GM19324 (cell line): ENCODE measurements around the gene DACH1.
"Not testable (repeated sequence)": the region's sequence is repeated elsewhere in the genome, so short reads cannot be mapped to it uniquely, and the experiment has no call there.

ENCODE experiments used
- ATAC-seq: cut with Tn5 transposase; IDR thresholded peaks from one replicate; pipeline ENCODE4 v1.9.1; 2021; ENCODE audit warnings: mild to moderate bottlenecking, moderate library complexity; ENCODE audit not compliant: unreplicated experiment, low FRiP score

Gene DACH1

GRCh38 chr13:71786875-71787274 is 80.1 kb downstream of the DACH1 start:
- ATAC-seq: no peak

- ATAC-seq: no peak
Observed at GRCh38 chr13:71785361-71785760, 81.6 kb downstream of the DACH1 start.

GRCh38 chr13:71780546-71780945 is 86.5 kb downstream of the DACH1 start:
- ATAC-seq: no peak

- not testable (repeated sequence) for ATAC-seq
Observed at GRCh38 chr13:71778998-71779397, 88.0 kb downstream of the DACH1 start.

GRCh38 chr13:71775966-71776365 is 91.0 kb downstream of the DACH1 start:
- ATAC-seq: no peak

- no peak for ATAC-seq
Observed at GRCh38 chr13:71774863-71775262, 92.1 kb downstream of the DACH1 start.

- no peak for ATAC-seq
Observed at GRCh38 chr13:71773531-71773930, 93.5 kb downstream of the DACH1 start.

GRCh38 chr13:71772361-71772760 is 94.6 kb downstream of the DACH1 start:
- ATAC-seq: no peak

GRCh38 chr13:71771144-71771543 is 95.9 kb downstream of the DACH1 start:
- no peak for ATAC-seq

GRCh38 chr13:71770710-71771109 is 96.3 kb downstream of the DACH1 start:
- ATAC-seq: no peak

- ATAC-seq: no peak
Observed at GRCh38 chr13:71768881-71769280, 98.1 kb downstream of the DACH1 start.

GRCh38 chr13:71759651-71760511 is 107.1 kb downstream of the DACH1 start:
- ATAC-seq: no peak

- ATAC-seq: no peak
Observed at GRCh38 chr13:71758828-71759227, 108.2 kb downstream of the DACH1 start.

GRCh38 chr13:71754407-71754974 is 112.5 kb downstream of the DACH1 start:
- ATAC-seq: no peak

GRCh38 chr13:71752775-71753513 is 114.1 kb downstream of the DACH1 start:
- no peak for ATAC-seq

- no peak for ATAC-seq
Observed at GRCh38 chr13:71751073-71751472, 115.9 kb downstream of the DACH1 start.

- no peak for ATAC-seq
Observed at GRCh38 chr13:71730267-71730666, 136.7 kb downstream of the DACH1 start.

- ATAC-seq: no peak
Observed at GRCh38 chr13:71729441-71729840, 137.6 kb downstream of the DACH1 start.

GRCh38 chr13:71727662-71728061 is 139.3 kb downstream of the DACH1 start:
- no peak for ATAC-seq

GRCh38 chr13:71727042-71727441 is 140.0 kb downstream of the DACH1 start:
- no peak for ATAC-seq

GRCh38 chr13:71722206-71722605 is 144.8 kb downstream of the DACH1 start:
- no peak for ATAC-seq
